HepG2 (cell line): ENCODE data around the gene CHI3L1. TPM values are rescaled to one million over a fixed set of nuclear protein-coding genes. Genes with fewer than 3 reads are reported as not detected.

Experiments
- ATAC-seq: fragments of 200-7000 bp; cut with Tn5 transposase; 3 replicates; pipeline ENCODE4 v1.9.1; 2020; ENCODE audit warnings: mild to moderate bottlenecking, moderate library complexity
- BruUV-seq: library from RNA; stranded (reverse); fragments of 400-500 nt; replicated peaks from 2 replicates; lab custom pipeline; 2021; lab: Mats Ljungman, UMichigan
- CTCF ChIA-PET: fragments of 300-600 bp; formaldehyde crosslinking; extraction: SDS; loops from one replicate; lab custom pipeline; 2021; ENCODE audit warnings: low total read pairs, inconsistent platforms, low intra/inter-chr PET ratio; lab: Yijun Ruan, JAX
- POLR2A ChIA-PET: fragments of 350-600 bp; sonication (Branson Sonifier 250); formaldehyde crosslinking; loops from one replicate; lab custom pipeline; 2020; ENCODE audit warnings: antibody characterized with exemption, inconsistent platforms; lab: Yijun Ruan, JAX
- DNase-seq: peaks from one replicate; pipeline ENCODE4 v3.0.0-alpha.2; 2015; ENCODE audit warnings: low spot score
- FAIRE-seq: peaks from 3 replicates; lab custom pipeline; 2011; peaks lifted over from hg19 to GRCh38; lab: Jason Lieb, UNC
- H2AFZ ChIP-seq: one replicate; pipeline ENCODE4 v1.6.1; 2011; ENCODE audit warnings: low read length, inconsistent platforms
- H3K27ac ChIP-seq: fragments of 300-600 bp; 3 replicates; pipeline ENCODE4 v1.8.0; 2011; ENCODE audit warnings: mixed run types, mild to moderate bottlenecking, mixed read lengths, low read length, inconsistent platforms; ENCODE audit not compliant: insufficient read depth; ENCODE audit errors: extremely low read length
- H3K27me3 ChIP-seq, 2 experiments: fragments of 200-600 bp in 1 of 2; 2 replicates in 1 of 2; 3 replicates in 1 of 2; pipeline versions ENCODE4 v1.6.0 to v1.8.0; 2011; ENCODE audit warnings: low read length in 2 of 2, mild to moderate bottlenecking in 2 of 2, moderate library complexity in 2 of 2, inconsistent platforms in 1 of 2; ENCODE audit not compliant: insufficient read depth in 2 of 2, control insufficient read depth in 1 of 2
- H3K36me3 ChIP-seq, 2 experiments: fragments of 200-600 bp in 1 of 2; replicated peaks in 1 of 2; 2 replicates in 1 of 2; 3 replicates in 1 of 2; pipeline versions ENCODE4 v1.5.1 to v1.8.0; 2011; ENCODE audit warnings: low read length in 2 of 2, inconsistent platforms in 1 of 2; ENCODE audit not compliant: insufficient read depth in 2 of 2, control insufficient read depth in 1 of 2
- H3K4me1 ChIP-seq: 2 replicates; pipeline ENCODE4 v1.5.1; 2012; ENCODE audit warnings: low read length, inconsistent platforms; ENCODE audit not compliant: insufficient read depth
- H3K4me2 ChIP-seq: 2 replicates; pipeline ENCODE4 v1.6.0; 2011; ENCODE audit warnings: low read depth, low read length, inconsistent platforms
- H3K4me3 ChIP-seq, 3 experiments: fragments of 200-600 bp in 1 of 3; sonication (generic), shearing (Covaris generic) in 1 of 3; replicated peaks in 1 of 3; 2 replicates each; pipeline ENCODE4 v1.5.1; 2011 to 2016; ENCODE audit warnings: low read length in 3 of 3, inconsistent platforms in 2 of 3, low read depth in 2 of 3, mild to moderate bottlenecking in 2 of 3, control low read depth in 1 of 3, mixed read lengths in 1 of 3; ENCODE audit not compliant: insufficient read depth in 1 of 3
- H3K79me2 ChIP-seq: one replicate; pipeline ENCODE4 v1.6.1; 2011; ENCODE audit warnings: low read length, inconsistent platforms; ENCODE audit not compliant: insufficient read depth
- H3K9ac ChIP-seq: 2 replicates; pipeline ENCODE4 v1.6.0; 2011; ENCODE audit warnings: mild to moderate bottlenecking, low read depth, low read length, inconsistent platforms; ENCODE audit not compliant: insufficient read depth
- H3K9me3 ChIP-seq: 2 replicates; pipeline ENCODE4 v1.5.1; 2012; ENCODE audit warnings: mild to moderate bottlenecking, low read length
- H4K20me1 ChIP-seq: 2 replicates; pipeline ENCODE4 v1.6.0; 2011; ENCODE audit warnings: inconsistent platforms, mild to moderate bottlenecking, low read length, moderate library complexity; ENCODE audit not compliant: insufficient read depth
- AHR ChIP-seq: IDR thresholded peaks from 2 replicates; pipeline ENCODE4 v1.6.1; 2018; ENCODE audit warnings: missing genetic modification reagents, missing compliant biosample characterization
- FOSL2 ChIP-seq: sonication (generic); formaldehyde crosslinking; IDR thresholded peaks from 2 replicates; pipeline ENCODE4 v1.4.0; 2020; ENCODE audit warnings: missing genetic modification reagents
- FOXK2 ChIP-seq: fragments of 450-650 bp; IDR thresholded peaks from 2 replicates; pipeline ENCODE4 v1.6.1; 2016
- HNF4G ChIP-seq, 2 experiments: sonication (generic) in 1 of 2; formaldehyde crosslinking in 1 of 2; IDR thresholded peaks; 2 replicates each; pipeline versions ENCODE4 v1.4.0 to v1.6.1; 2011 to 2020; ENCODE audit warnings: borderline replicate concordance in 2 of 2, low read depth in 2 of 2, mild to moderate bottlenecking in 2 of 2, low read length in 1 of 2, missing genetic modification reagents in 1 of 2, moderate library complexity in 1 of 2
- PHF20 ChIP-seq: sonication (generic); formaldehyde crosslinking; IDR thresholded peaks from 2 replicates; pipeline ENCODE4 v1.5.0; 2020; ENCODE audit warnings: mild to moderate bottlenecking, missing genetic modification reagents
- RELA ChIP-seq: sonication (generic); formaldehyde crosslinking; IDR thresholded peaks from 2 replicates; pipeline ENCODE4 v1.4.0; 2020; ENCODE audit warnings: missing genetic modification reagents
- SP2 ChIP-seq: sonication (generic); formaldehyde crosslinking; IDR thresholded peaks from 2 replicates; pipeline ENCODE4 v1.5.1; 2020; ENCODE audit warnings: mild to moderate bottlenecking, missing genetic modification reagents
- U2AF1 ChIP-seq: fragments of 200-400 bp; formaldehyde crosslinking; optimal IDR thresholded peaks from 2 replicates; pipeline ENCODE3; 2017; ENCODE audit warnings: mild to moderate bottlenecking, low read depth, low read length
- YY1 ChIP-seq: IDR thresholded peaks from 2 replicates; pipeline ENCODE4 v1.6.1; 2011; ENCODE audit warnings: low read length, low read depth, moderate library complexity, mild to moderate bottlenecking; ENCODE audit not compliant: insufficient read depth, insufficient replicate concordance
- ZBTB42 ChIP-seq: sonication (generic); formaldehyde crosslinking; IDR thresholded peaks from 2 replicates; pipeline ENCODE4 v1.5.0; 2020; ENCODE audit warnings: mild to moderate bottlenecking, missing genetic modification reagents
- ZNF10 ChIP-seq: sonication (generic); formaldehyde crosslinking; IDR thresholded peaks from 2 replicates; pipeline ENCODE4 v1.4.0; 2020; ENCODE audit warnings: mild to moderate bottlenecking, low read depth, missing genetic modification reagents, borderline replicate concordance
- ZNF34 ChIP-seq: sonication (generic); formaldehyde crosslinking; IDR thresholded peaks from 2 replicates; pipeline ENCODE4 v1.4.0; 2020; ENCODE audit warnings: mild to moderate bottlenecking, missing genetic modification reagents, borderline replicate concordance
- ZNF629 ChIP-seq: sonication (generic); formaldehyde crosslinking; conservative IDR thresholded peaks from 2 replicates; pipeline ENCODE4 v1.5.0; 2020; ENCODE audit warnings: missing genetic modification reagents
- ZNF678 ChIP-seq: sonication (generic); formaldehyde crosslinking; IDR thresholded peaks from 2 replicates; pipeline ENCODE4 v1.4.0; 2020; ENCODE audit warnings: mild to moderate bottlenecking, missing genetic modification reagents
- ZNF773 ChIP-seq: sonication (generic); formaldehyde crosslinking; IDR thresholded peaks from 2 replicates; pipeline ENCODE4 v1.4.0; 2020; ENCODE audit warnings: missing genetic modification reagents, borderline replicate concordance
- WGBS: methylation state at CpG from one replicate; pipeline ENCODE4 v1.1.6; 2017; ENCODE audit warnings: low lambda C conversion rate; 5-methylcytosine and 5-hydroxymethylcytosine counted together
- in situ Hi-C: cut with HindIII; loops from 2 replicates; pipeline ENCODE4 v1.10.0; 2017; ENCODE audit warnings: low pct_unique_long_range_greater_than_20kb; ENCODE audit not compliant: extremely low pct_ligation_motif_present
- intact Hi-C: fragments of 100-400 bp; cut with micrococcal nuclease; formaldehyde crosslinking; loops from one replicate; pipeline ENCODE4 v1.10.0; 2022; ENCODE audit not compliant: unreplicated experiment
- polyA plus RNA-seq, 8 experiments: library from polyadenylated mRNA; depleted of rRNA in 3 of 8; stranded (reverse) in 7 of 8; unstranded in 1 of 8; fragments of >200 nt; fragmentation: Illumina TruSeq in 4 of 8; extraction: Trizol in 4 of 8; gene quantifications; 2 replicates each; pipeline versions ENCODE4 v1.2.1 to v1.2.3, GENCODE V29; 2011 to 2016; ENCODE audit warnings: low read depth in 4 of 8, missing spikeins in 1 of 8, mixed read lengths in 1 of 8; ENCODE audit not compliant: insufficient read depth in 1 of 8
- total RNA-seq, 5 experiments: library from RNA; depleted of rRNA; stranded (reverse); fragments of >200 nt; fragmentation: Illumina TruSeq; extraction: Trizol; gene quantifications; 2 replicates each; pipeline ENCODE4 v1.2.3, GENCODE V29; 2016; ENCODE audit warnings: low read depth in 1 of 5
- TF ChIP-seq, protein P1 (sequence below): sonication (generic); formaldehyde crosslinking; IDR thresholded peaks from 2 replicates; pipeline ENCODE4 v1.9.0; 2022; ENCODE audit warnings: low read depth, missing genetic modification reagents
- TF ChIP-seq, protein P2 (sequence below): sonication (generic); formaldehyde crosslinking; IDR thresholded peaks from 2 replicates; pipeline ENCODE4 v1.8.1; 2023; ENCODE audit warnings: mild to moderate bottlenecking, missing genetic modification reagents, borderline replicate concordance
- TF ChIP-seq, protein P3 (sequence below): sonication (generic); formaldehyde crosslinking; IDR thresholded peaks from 2 replicates; pipeline ENCODE4 v1.4.0; 2020; ENCODE audit warnings: missing genetic modification reagents
- TF ChIP-seq, protein P4 (sequence below): sonication (generic); formaldehyde crosslinking; conservative IDR thresholded peaks from 2 replicates; pipeline ENCODE4 v1.8.0; 2022; ENCODE audit warnings: mild to moderate bottlenecking, moderate library complexity, missing genetic modification reagents

CHI3L1 gene
- total and polyA plus RNA-seq, 2 of the 13 experiments (the other 11 are each of a cell fraction or from before 2014, with no cell fraction given), result 0.09 to 0.13 TPM

DNA sequence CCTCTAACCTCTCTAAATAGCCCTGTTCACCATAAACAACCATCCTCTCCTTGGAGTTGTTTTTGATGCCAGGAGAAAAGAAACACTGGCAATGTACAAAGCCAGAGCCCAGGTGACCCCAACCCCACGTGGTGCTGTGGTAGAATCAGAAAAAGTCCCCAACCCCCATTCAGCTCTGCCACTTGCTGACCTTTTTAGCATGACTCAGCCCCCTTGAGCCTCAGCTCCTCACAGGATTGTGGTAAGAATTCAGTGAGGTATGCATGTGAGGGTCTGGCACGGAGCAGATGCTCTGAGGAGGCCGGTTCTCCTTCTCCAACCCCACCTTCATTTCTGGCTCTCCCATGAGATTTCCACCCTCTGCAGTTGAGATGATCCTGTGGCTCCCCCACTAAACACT, 11.1 kb upstream of the CHI3L1 start:
- peaks cover 0 to 7% of the 10 kb centered on the region in 2 experiments; a peak in 1 of 5 replicates for H3K27me3 ChIP-seq
- H3K9ac ChIP-seq, result no peak overlapping the region
- H2AFZ ChIP-seq, result no peak overlapping the region
- in situ Hi-C loops (no loop called here), intact Hi-C loops (no loop called here)
- H3K9me3 ChIP-seq, result no peaks in the 10 kb centered on the region
- H3K36me3 ChIP-seq, result no peaks in the 10 kb centered on the region
- TF ChIP-seq YY1 (no peak), FOXK2 (no peak), ZNF678 (CRISPR knock-in tag) (no peak), ZBTB42 (CRISPR knock-in tag) (no peak), ZNF629 (CRISPR knock-in tag) (no peak), ZNF10 (CRISPR knock-in tag) (no peak), ZNF773 (CRISPR knock-in tag) (no peak), SP2 (no peak), AHR (CRISPR knock-in tag) (no peak), RELA (CRISPR knock-in tag) (no peak), HNF4G (IDR thresholded peaks at IDR 0.05; ENCODE audit: borderline replicate concordance, low read depth, low read length) (no peak), HNF4G (CRISPR knock-in tag; IDR thresholded peaks at IDR 0.05; ENCODE audit: borderline replicate concordance, low read depth) (no peak), U2AF1 (no peak), PHF20 (CRISPR knock-in tag) (no peak), FOSL2 (no peak), ZNF34 (CRISPR knock-in tag) (no peak)
- TF ChIP-seq, protein P1, sequence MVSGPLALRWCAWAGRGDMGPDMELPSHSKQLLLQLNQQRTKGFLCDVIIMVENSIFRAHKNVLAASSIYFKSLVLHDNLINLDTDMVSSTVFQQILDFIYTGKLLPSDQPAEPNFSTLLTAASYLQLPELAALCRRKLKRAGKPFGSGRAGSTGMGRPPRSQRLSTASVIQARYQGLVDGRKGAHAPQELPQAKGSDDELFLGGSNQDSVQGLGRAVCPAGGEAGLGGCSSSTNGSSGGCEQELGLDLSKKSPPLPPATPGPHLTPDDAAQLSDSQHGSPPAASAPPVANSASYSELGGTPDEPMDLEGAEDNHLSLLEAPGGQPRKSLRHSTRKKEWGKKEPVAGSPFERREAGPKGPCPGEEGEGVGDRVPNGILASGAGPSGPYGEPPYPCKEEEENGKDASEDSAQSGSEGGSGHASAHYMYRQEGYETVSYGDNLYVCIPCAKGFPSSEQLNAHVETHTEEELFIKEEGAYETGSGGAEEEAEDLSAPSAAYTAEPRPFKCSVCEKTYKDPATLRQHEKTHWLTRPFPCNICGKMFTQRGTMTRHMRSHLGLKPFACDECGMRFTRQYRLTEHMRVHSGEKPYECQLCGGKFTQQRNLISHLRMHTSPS, result no peak
- TF ChIP-seq, protein P2, sequence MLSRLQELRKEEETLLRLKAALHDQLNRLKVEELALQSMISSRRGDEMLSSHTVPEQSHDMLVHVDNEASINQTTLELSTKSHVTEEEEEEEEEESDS, result no peak
- TF ChIP-seq, protein P3, sequence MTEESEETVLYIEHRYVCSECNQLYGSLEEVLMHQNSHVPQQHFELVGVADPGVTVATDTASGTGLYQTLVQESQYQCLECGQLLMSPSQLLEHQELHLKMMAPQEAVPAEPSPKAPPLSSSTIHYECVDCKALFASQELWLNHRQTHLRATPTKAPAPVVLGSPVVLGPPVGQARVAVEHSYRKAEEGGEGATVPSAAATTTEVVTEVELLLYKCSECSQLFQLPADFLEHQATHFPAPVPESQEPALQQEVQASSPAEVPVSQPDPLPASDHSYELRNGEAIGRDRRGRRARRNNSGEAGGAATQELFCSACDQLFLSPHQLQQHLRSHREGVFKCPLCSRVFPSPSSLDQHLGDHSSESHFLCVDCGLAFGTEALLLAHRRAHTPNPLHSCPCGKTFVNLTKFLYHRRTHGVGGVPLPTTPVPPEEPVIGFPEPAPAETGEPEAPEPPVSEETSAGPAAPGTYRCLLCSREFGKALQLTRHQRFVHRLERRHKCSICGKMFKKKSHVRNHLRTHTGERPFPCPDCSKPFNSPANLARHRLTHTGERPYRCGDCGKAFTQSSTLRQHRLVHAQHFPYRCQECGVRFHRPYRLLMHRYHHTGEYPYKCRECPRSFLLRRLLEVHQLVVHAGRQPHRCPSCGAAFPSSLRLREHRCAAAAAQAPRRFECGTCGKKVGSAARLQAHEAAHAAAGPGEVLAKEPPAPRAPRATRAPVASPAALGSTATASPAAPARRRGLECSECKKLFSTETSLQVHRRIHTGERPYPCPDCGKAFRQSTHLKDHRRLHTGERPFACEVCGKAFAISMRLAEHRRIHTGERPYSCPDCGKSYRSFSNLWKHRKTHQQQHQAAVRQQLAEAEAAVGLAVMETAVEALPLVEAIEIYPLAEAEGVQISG (CRISPR knock-in tag), result no peak
- TF ChIP-seq, protein P4, sequence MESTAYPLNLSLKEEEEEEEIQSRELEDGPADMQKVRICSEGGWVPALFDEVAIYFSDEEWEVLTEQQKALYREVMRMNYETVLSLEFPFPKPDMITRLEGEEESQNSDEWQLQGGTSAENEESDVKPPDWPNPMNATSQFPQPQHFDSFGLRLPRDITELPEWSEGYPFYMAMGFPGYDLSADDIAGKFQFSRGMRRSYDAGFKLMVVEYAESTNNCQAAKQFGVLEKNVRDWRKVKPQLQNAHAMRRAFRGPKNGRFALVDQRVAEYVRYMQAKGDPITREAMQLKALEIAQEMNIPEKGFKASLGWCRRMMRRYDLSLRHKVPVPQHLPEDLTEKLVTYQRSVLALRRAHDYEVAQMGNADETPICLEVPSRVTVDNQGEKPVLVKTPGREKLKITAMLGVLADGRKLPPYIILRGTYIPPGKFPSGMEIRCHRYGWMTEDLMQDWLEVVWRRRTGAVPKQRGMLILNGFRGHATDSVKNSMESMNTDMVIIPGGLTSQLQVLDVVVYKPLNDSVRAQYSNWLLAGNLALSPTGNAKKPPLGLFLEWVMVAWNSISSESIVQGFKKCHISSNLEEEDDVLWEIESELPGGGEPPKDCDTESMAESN (CRISPR knock-in tag), result no peak
- no peaks in the 10 kb centered on the region for H3K79me2 ChIP-seq
- DNase-seq (no peak), ATAC-seq (no peak), FAIRE-seq (no peak)
- no peak overlapping the region for H3K27ac ChIP-seq
- H4K20me1 ChIP-seq, result no peaks in the 10 kb centered on the region
- H3K4me2 ChIP-seq, result no peak overlapping the region
- POLR2A ChIA-PET, result no interaction called here
- CTCF ChIA-PET, result no interaction called here
- H3K4me3 ChIP-seq, result no peak overlapping the region
- peaks cover 13% of the 10 kb centered on the region for H3K4me1 ChIP-seq
- BruUV-seq, result no TSS peak
- WGBS, result 43% methylated on average over 3 of the region's 3 CpGs
